A673 (cell line): ENCODE data around the gene PFKL. TPM values are rescaled to one million over a fixed set of nuclear protein-coding genes. Genes with fewer than 3 reads are reported as not detected.
A peak's percentile ranks its signal among the peaks of the same experiment; 100 is the strongest.

Experiments used
- BruUV-seq: library from RNA; stranded (reverse); fragments of 400-500 nt; replicated peaks from 2 replicates; lab custom pipeline; 2021; lab: Mats Ljungman, UMichigan
- CTCF ChIA-PET: fragments of 300-600 bp; sonication (Branson Sonifier 250); formaldehyde crosslinking; loops from one replicate; lab custom pipeline; 2022; ENCODE audit warnings: antibody characterized with exemption; lab: Charles Lee
- POLR2A ChIA-PET: fragments of 300-600 bp; sonication (Branson Sonifier 250); formaldehyde crosslinking; loops from one replicate; lab custom pipeline; 2022; ENCODE audit warnings: antibody characterized with exemption; ENCODE audit not compliant: low non-redundant PET; lab: Charles Lee
- DNase-seq: peaks from one replicate; pipeline ENCODE4 v3.0.0-alpha.2; 2015; ENCODE audit warnings: low spot score
- H3K27ac ChIP-seq: fragments of 200-600 bp; sonication (generic); 2 replicates; pipeline ENCODE4 v1.5.1; 2016; ENCODE audit warnings: mixed run types, low read depth, mild to moderate bottlenecking, mixed read lengths, antibody characterized with exemption, low read length; ENCODE audit not compliant: poor library complexity, severe bottlenecking
- H3K27me3 ChIP-seq: fragments of 200-600 bp; sonication (generic); replicated peaks from 2 replicates; pipeline ENCODE4 v1.6.1; 2017; ENCODE audit warnings: mixed run types, low read depth, mild to moderate bottlenecking, mixed read lengths, antibody characterized with exemption, low read length; ENCODE audit not compliant: insufficient read depth, poor library complexity
- H3K36me3 ChIP-seq: fragments of 200-600 bp; sonication (generic); 2 replicates; pipeline ENCODE4 v1.6.1; 2016; ENCODE audit warnings: mixed run types, mild to moderate bottlenecking, mixed read lengths, antibody characterized with exemption, low read length; ENCODE audit not compliant: insufficient read depth, poor library complexity, severe bottlenecking
- H3K4me1 ChIP-seq: fragments of 200-600 bp; sonication (generic); 2 replicates; pipeline ENCODE4 v1.6.1; 2017; ENCODE audit warnings: mixed run types, mild to moderate bottlenecking, mixed read lengths, antibody characterized with exemption, low read length; ENCODE audit not compliant: insufficient read depth, poor library complexity, severe bottlenecking
- H3K4me3 ChIP-seq: fragments of 200-600 bp; sonication (generic); 2 replicates; pipeline ENCODE4 v1.5.1; 2016; ENCODE audit warnings: low read depth, mixed run types, mild to moderate bottlenecking, mixed read lengths, low read length; ENCODE audit not compliant: poor library complexity, severe bottlenecking
- H3K9me3 ChIP-seq: fragments of 200-600 bp; sonication (generic); 2 replicates; pipeline ENCODE4 v1.6.1; 2016; ENCODE audit warnings: mixed run types, low read depth, mild to moderate bottlenecking, mixed read lengths, antibody characterized with exemption, low read length; ENCODE audit not compliant: poor library complexity, severe bottlenecking
- CTCF ChIP-seq: fragments of 300-800, 200-600 bp; sonication (generic); conservative IDR thresholded peaks from 2 replicates; pipeline ENCODE4 v1.5.1; 2017; ENCODE audit warnings: low read depth, mild to moderate bottlenecking, antibody characterized with exemption, low read length, moderate library complexity, mixed read lengths
- EZH2 ChIP-seq: fragments of 200-600 bp; sonication (generic); IDR thresholded peaks from 2 replicates; pipeline ENCODE4 v1.6.1; 2017; ENCODE audit warnings: borderline replicate concordance, low read depth, mild to moderate bottlenecking, mixed read lengths, antibody characterized with exemption, low read length; ENCODE audit not compliant: poor library complexity, severe bottlenecking
- intact Hi-C: fragments of 100-400 bp; cut with micrococcal nuclease; formaldehyde crosslinking; loops from one replicate; pipeline ENCODE4 v1.10.0; 2022; ENCODE audit not compliant: unreplicated experiment
- total RNA-seq: library from RNA; stranded (reverse); gene quantifications from 2 replicates; pipeline ENCODE4 v1.2.3, GENCODE V29; 2021

PFKL gene
- total RNA-seq, 1 experiment from 2014 or later: 112 TPM

- ChIA-PET POLR2A (no interaction called here), CTCF (no interaction called here)
- Histone ChIP-seq H3K36me3 (no peaks in the 10 kb centered on the region), H3K27me3 (peaks cover 32% of the 10 kb centered on the region), H3K4me3 (no peak overlapping the region), H3K4me1 (no peaks in the 10 kb centered on the region), H3K27ac (no peak overlapping the region), H3K9me3 (no peaks in the 10 kb centered on the region)
- DNase-seq: no peak
- TF ChIP-seq EZH2 (no peak), CTCF (no peak)
- intact Hi-C loops: no loop called here
- no TSS peak for BruUV-seq
These were observed 49.0 kb downstream of the PFKL start for GRCh38 chr21:44348861-44349260.

- ChIA-PET CTCF (no interaction called here), POLR2A (no interaction called here)
- no peaks in the 10 kb centered on the region for H3K4me1 ChIP-seq
- H3K36me3 ChIP-seq: no peaks in the 10 kb centered on the region
- BruUV-seq: no TSS peak
- H3K27ac ChIP-seq: no peak overlapping the region
- no peak overlapping the region for H3K4me3 ChIP-seq
- intact Hi-C loops: no loop called here
- H3K27me3 ChIP-seq: peaks cover 32% of the 10 kb centered on the region
- TF ChIP-seq CTCF: no peak
- TF ChIP-seq EZH2: no peak
- DNase-seq: no peak
- no peaks in the 10 kb centered on the region for H3K9me3 ChIP-seq
These were observed 49.6 kb downstream of the PFKL start for GRCh38 chr21:44349416-44349846.

DNA sequence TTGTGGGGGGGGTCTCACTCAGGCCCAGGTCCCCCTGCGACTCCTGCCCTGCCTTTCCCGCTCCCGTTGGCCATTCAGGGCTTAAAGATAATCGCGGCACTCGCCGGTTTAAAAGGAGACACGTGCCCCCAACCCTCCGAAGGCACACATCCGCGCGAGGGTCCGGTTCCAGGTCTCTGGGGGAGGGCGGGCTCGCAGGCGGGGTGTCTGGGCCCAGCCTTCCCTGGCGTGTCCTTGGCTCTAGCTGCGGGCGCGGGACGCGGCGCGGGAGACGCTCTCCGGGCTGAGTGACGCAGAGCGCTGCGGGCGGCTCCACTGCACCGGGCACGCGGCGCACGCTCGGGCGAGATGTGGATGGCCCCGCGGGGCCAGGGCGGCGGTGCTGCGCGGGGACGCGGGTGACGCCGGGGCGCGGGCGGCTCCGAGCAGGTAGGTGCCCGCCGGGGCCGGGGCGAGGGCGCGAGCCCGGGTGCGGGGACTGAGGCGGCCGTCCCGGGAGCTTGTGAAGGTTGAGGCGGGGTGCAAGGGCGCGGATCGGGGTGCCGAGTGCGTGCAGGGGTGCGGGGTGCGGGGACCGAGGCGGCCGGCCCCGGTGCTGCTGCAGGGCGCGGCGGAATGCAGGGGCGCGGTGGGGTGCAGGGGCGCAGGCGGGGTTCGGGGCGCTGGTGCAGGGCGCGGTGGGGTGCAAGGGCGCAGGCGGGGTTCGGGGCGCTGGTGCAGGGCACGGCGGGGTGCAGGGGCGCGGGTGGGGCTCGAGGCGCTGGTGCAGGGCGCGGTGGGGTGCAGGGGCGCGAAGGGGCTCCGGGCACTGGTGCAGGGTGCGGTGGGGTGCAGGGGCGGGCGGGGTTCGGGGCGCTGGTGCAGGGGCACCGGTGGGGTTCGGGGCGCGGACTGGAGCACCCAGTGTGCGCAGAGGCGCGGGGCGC lies 50.3 kb downstream of the PFKL start:
- H3K4me1 ChIP-seq: no peaks in the 10 kb centered on the region
- no TSS peak for BruUV-seq
- no peak overlapping the region for H3K27ac ChIP-seq
- H3K27me3 ChIP-seq: peaks cover 32% of the 10 kb centered on the region
- H3K36me3 ChIP-seq: no peaks in the 10 kb centered on the region
- no peak for DNase-seq
- CTCF ChIA-PET: no interaction called here
- TF ChIP-seq EZH2 (peak; percentile 85), CTCF (no peak)
- POLR2A ChIA-PET: no interaction called here
- H3K9me3 ChIP-seq: no peaks in the 10 kb centered on the region
- H3K4me3 ChIP-seq: no peak overlapping the region
- intact Hi-C loops: loop anchor here (10.0 kb wide), 1 partner anchor 105 kb away; the partner anchor contains the start of gene LRRC3
